K562 (cell line): Measurements from ENCODE around the gene CALB2.

ENCODE experiments used
- ZNF133 ChIP-seq: fragments of 250-450 bp; sonication (Bioruptor Pico); IDR thresholded peaks from 2 replicates; pipeline ENCODE4 v1.4.0; 2020; ENCODE audit warnings: mild to moderate bottlenecking
- TF ChIP-seq, protein P1 (sequence below): sonication (generic); formaldehyde crosslinking; IDR thresholded peaks from 2 replicates; pipeline ENCODE4 v1.8.0; 2022; ENCODE audit warnings: mild to moderate bottlenecking, missing genetic modification reagents, borderline replicate concordance

DNA sequence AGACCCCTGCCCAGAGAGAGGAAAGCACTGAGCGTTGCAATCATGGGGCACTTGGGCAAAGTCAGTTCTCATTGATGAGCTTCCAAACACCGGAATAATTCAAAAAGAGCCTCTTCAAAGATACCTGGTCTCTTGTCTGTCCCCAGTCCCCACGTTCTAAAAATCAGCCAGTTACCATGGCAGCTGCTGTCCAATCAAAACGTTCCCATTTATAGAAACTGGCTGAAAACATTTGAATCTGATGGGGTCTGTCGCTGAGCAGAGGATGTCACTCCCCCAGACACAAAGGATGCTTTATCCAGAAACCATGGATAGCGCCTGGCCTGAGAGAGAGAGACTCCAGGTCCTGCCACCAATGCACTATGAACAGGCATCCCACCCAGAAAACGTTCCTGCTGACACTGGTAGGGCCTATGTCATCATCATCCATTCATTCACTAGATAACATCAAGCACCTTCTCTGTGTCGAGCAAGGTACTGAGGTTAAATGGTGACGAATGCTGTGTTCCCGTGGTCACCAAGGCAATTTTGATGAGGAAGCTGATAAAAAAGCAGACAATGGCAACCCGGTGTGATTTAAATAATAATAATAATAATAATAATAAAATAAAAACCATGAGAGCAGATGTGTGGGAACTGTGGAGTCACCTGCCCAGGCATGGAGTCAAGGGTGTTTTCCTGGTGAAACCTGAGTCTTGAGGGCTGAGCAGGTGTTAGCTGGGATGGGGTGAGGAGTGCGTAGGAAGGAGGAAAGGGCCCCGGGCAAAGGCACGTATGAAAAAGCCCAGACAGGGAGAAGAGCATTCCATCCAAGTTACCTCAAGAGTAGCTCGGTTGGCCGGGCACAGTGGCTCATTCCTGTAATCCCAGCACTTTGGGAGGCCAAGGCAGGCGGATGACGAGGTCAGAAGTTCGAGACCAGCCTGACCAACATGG is 19.0 kb upstream of the CALB2 start:
- TF ChIP-seq, protein P1, sequence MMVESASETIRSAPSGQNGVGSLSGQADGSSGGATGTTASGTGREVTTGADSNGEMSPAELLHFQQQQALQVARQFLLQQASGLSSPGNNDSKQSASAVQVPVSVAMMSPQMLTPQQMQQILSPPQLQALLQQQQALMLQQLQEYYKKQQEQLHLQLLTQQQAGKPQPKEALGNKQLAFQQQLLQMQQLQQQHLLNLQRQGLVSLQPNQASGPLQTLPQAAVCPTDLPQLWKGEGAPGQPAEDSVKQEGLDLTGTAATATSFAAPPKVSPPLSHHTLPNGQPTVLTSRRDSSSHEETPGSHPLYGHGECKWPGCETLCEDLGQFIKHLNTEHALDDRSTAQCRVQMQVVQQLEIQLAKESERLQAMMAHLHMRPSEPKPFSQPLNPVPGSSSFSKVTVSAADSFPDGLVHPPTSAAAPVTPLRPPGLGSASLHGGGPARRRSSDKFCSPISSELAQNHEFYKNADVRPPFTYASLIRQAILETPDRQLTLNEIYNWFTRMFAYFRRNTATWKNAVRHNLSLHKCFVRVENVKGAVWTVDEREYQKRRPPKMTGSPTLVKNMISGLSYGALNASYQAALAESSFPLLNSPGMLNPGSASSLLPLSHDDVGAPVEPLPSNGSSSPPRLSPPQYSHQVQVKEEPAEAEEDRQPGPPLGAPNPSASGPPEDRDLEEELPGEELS (CRISPR knock-in tag), result no peak
- no peak for TF ChIP-seq ZNF133 (CRISPR knock-in tag)
